GM12873 (cell line): ENCODE data around the gene RHCG.

Experiments
- CTCF ChIP-seq: IDR thresholded peaks from 2 replicates; pipeline ENCODE4 v1.5.1; 2012; ENCODE audit warnings: low read depth, mild to moderate bottlenecking, moderate library complexity, low read length, control low read depth; ENCODE audit not compliant: insufficient read depth; ENCODE audit errors: missing control alignments

RHCG gene

GRCh38 chr15:89487791-89488190 lies 8.6 kb downstream of the RHCG start:
- no peak for TF ChIP-seq CTCF

GRCh38 chr15:89486726-89487050 lies 9.7 kb downstream of the RHCG start:
- peak; percentile 1 for TF ChIP-seq CTCF

GRCh38 chr15:89483079-89483478 lies 13.3 kb downstream of the RHCG start:
- no peak for TF ChIP-seq CTCF

GRCh38 chr15:89482139-89482538 lies 14.2 kb downstream of the RHCG start:
- no peak for TF ChIP-seq CTCF

GRCh38 chr15:89480505-89480904 lies 15.9 kb downstream of the RHCG start:
- TF ChIP-seq CTCF = no peak

GRCh38 chr15:89479173-89479572 lies 17.2 kb downstream of the RHCG start:
- TF ChIP-seq CTCF = no peak

- TF ChIP-seq CTCF = no peak
These were observed 18.8 kb downstream of the RHCG start for GRCh38 chr15:89477411-89478242.
